ENCODE measurements around the gene RABGAP1L.

GRCh38 chr1:174791863-174792262 lies 632.5 kb downstream of the RABGAP1L start:
- TF ChIP-seq POLR2AphosphoS5 (IDR thresholded peaks at IDR 0.05; ENCODE audit: low read depth, low read length) (no peak), SPI1 (IDR thresholded peaks at IDR 0.05; ENCODE audit: low read depth, low read length) (no peak), POLR2A (IDR thresholded peaks at IDR 0.05; ENCODE audit: low read depth, low read length) (no peak)
